Lower leg skin (tissue), 3 donors: ENCODE results near the gene RNASEH1.

Experiments
- POLR2A ChIP-seq, 2 donors: fragments of 450-650 bp; IDR thresholded peaks; one replicate each; pipeline ENCODE4 v1.6.1; 2016 to 2017; ENCODE audit warnings: antibody characterized with exemption in 2 of 2, mild to moderate bottlenecking in 1 of 2, moderate library complexity in 1 of 2
- TF ChIP-seq, protein P1 (sequence below), 3 donors: fragments of 450-650 bp; IDR thresholded peaks; one replicate each; pipeline ENCODE4 v1.5.1; 2016; ENCODE audit warnings: antibody characterized with exemption in 3 of 3, mild to moderate bottlenecking in 3 of 3, moderate library complexity in 2 of 3

- TF ChIP-seq, protein P1, sequence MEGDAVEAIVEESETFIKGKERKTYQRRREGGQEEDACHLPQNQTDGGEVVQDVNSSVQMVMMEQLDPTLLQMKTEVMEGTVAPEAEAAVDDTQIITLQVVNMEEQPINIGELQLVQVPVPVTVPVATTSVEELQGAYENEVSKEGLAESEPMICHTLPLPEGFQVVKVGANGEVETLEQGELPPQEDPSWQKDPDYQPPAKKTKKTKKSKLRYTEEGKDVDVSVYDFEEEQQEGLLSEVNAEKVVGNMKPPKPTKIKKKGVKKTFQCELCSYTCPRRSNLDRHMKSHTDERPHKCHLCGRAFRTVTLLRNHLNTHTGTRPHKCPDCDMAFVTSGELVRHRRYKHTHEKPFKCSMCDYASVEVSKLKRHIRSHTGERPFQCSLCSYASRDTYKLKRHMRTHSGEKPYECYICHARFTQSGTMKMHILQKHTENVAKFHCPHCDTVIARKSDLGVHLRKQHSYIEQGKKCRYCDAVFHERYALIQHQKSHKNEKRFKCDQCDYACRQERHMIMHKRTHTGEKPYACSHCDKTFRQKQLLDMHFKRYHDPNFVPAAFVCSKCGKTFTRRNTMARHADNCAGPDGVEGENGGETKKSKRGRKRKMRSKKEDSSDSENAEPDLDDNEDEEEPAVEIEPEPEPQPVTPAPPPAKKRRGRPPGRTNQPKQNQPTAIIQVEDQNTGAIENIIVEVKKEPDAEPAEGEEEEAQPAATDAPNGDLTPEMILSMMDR (IDR thresholded peaks at IDR 0.05): peak in 1 of 3 donors; percentile 15
- TF ChIP-seq POLR2A (IDR thresholded peaks at IDR 0.05): no peak
Measured at GRCh38 chr2:3535794-3536681, 22.1 kb downstream of the RNASEH1 start.
